K562 (cell line): ENCODE data around the gene SLC1A2. TPM values are rescaled to one million over a fixed set of nuclear protein-coding genes. Genes with fewer than 3 reads are reported as not detected.

Experiments
- ATAC-seq: fragments of 200-7000 bp; cut with Tn5 transposase; 3 replicates; pipeline ENCODE4 v1.9.1; 2020; ENCODE audit warnings: moderate library complexity
- BruUV-seq: library from RNA; stranded (reverse); fragments of 400-500 nt; replicated peaks from 2 replicates; lab custom pipeline; 2021; lab: Mats Ljungman, UMichigan
- CTCF ChIA-PET: fragments of 300-600 bp; formaldehyde crosslinking; extraction: SDS; loops from one replicate; lab custom pipeline; 2021; ENCODE audit warnings: low intra/inter-chr PET ratio; lab: Yijun Ruan, JAX
- POLR2A ChIA-PET: fragments of 300-600, 350-650 bp; sonication (Branson Sonifier 250); formaldehyde crosslinking; extraction: SDS; loops from one replicate; lab custom pipeline; 2021; ENCODE audit warnings: antibody characterized with exemption, inconsistent platforms; lab: Yijun Ruan, JAX
- DNase-seq, 4 experiments: peaks; one replicate each; pipeline versions ENCODE4 v3.0.0 to v3.0.0-alpha.2; 2011 to 2018; ENCODE audit warnings: low spot score in 3 of 4, mixed read lengths in 3 of 4; ENCODE audit errors: extremely low read depth in 1 of 4
- FAIRE-seq: peaks from 2 replicates; lab custom pipeline; 2011; peaks lifted over from hg19 to GRCh38; lab: Jason Lieb, UNC
- H2AFZ ChIP-seq: 2 replicates; pipeline ENCODE4 v1.6.0; 2011; ENCODE audit warnings: low read depth, low read length, control low read depth, inconsistent platforms
- H3K27ac ChIP-seq: fragments of 200-600 bp; 3 replicates; pipeline ENCODE4 v1.8.0; 2011; ENCODE audit warnings: low read depth, mild to moderate bottlenecking, control low read depth, inconsistent platforms, low read length, moderate library complexity, mixed read lengths; ENCODE audit errors: extremely low read depth
- H3K27me3 ChIP-seq, 2 experiments: fragments of 300-600 bp in 1 of 2; 2 replicates in 1 of 2; 3 replicates in 1 of 2; pipeline versions ENCODE4 v1.6.0 to v1.8.0; 2011; ENCODE audit warnings: inconsistent platforms in 2 of 2, low read length in 2 of 2, mild to moderate bottlenecking in 1 of 2, mixed read lengths in 1 of 2, moderate library complexity in 1 of 2; ENCODE audit not compliant: control insufficient read depth in 2 of 2, insufficient read depth in 2 of 2
- H3K36me3 ChIP-seq: fragments of 300-600 bp; 3 replicates; pipeline ENCODE4 v1.8.0; 2011; ENCODE audit warnings: mild to moderate bottlenecking, low read length, inconsistent platforms; ENCODE audit not compliant: control insufficient read depth, insufficient read depth
- H3K4me1 ChIP-seq, 2 experiments: fragments of 200-600 bp in 1 of 2; replicated peaks in 1 of 2; 2 replicates in 1 of 2; 3 replicates in 1 of 2; pipeline versions ENCODE4 v1.5.1 to v1.8.0; 2011; ENCODE audit warnings: inconsistent platforms in 2 of 2, low read length in 2 of 2, mild to moderate bottlenecking in 1 of 2, mixed read lengths in 1 of 2, moderate library complexity in 1 of 2; ENCODE audit not compliant: control insufficient read depth in 2 of 2, insufficient read depth in 2 of 2
- H3K4me2 ChIP-seq: 2 replicates; pipeline ENCODE4 v1.6.1; 2011; ENCODE audit warnings: low read length, control low read depth, inconsistent platforms, mixed read lengths; ENCODE audit not compliant: insufficient read depth
- H3K4me3 ChIP-seq: fragments of 200-600 bp; sonication (generic), shearing (Covaris generic); 2 replicates; pipeline ENCODE4 v1.5.1; 2016; ENCODE audit warnings: control low read depth, inconsistent platforms
- H3K79me2 ChIP-seq: fragments of 200-600 bp; 3 replicates; pipeline ENCODE4 v1.8.0; 2011; ENCODE audit warnings: low read length, inconsistent platforms; ENCODE audit not compliant: control insufficient read depth, insufficient read depth
- H3K9ac ChIP-seq, 2 experiments: 2 replicates each; pipeline versions ENCODE4 v1.6.0 to v1.6.1; 2011; ENCODE audit warnings: low read depth in 2 of 2, low read length in 2 of 2, control low read depth in 1 of 2, inconsistent platforms in 1 of 2, mild to moderate bottlenecking in 1 of 2, mixed read lengths in 1 of 2; ENCODE audit not compliant: insufficient read depth in 1 of 2
- H3K9me1 ChIP-seq: one replicate; pipeline ENCODE4 v1.6.0; 2011; ENCODE audit warnings: inconsistent platforms, mild to moderate bottlenecking, low read length, moderate library complexity; ENCODE audit not compliant: control insufficient read depth, insufficient read depth
- H3K9me3 ChIP-seq: replicated peaks from 2 replicates; pipeline ENCODE4 v1.5.1; 2011; ENCODE audit warnings: low read depth, low read length, inconsistent platforms; ENCODE audit not compliant: control insufficient read depth, insufficient read depth
- H4K20me1 ChIP-seq: replicated peaks from 2 replicates; pipeline ENCODE4 v1.6.1; 2011; ENCODE audit warnings: low read length, inconsistent platforms, mixed read lengths; ENCODE audit not compliant: control insufficient read depth, insufficient read depth
- BCOR ChIP-seq: fragments of 450-650 bp; IDR thresholded peaks from 2 replicates; pipeline ENCODE4 v1.6.1; 2016
- CBX1 ChIP-seq: sonication (generic); IDR thresholded peaks from 2 replicates; pipeline ENCODE4 v1.6.1; 2016; ENCODE audit warnings: antibody characterized with exemption, low read depth, mild to moderate bottlenecking
- CHCHD3 ChIP-seq: fragments of 250-450 bp; sonication (Bioruptor Pico); IDR thresholded peaks from 2 replicates; pipeline ENCODE4 v2.1.2; 2022; ENCODE audit warnings: mild to moderate bottlenecking
- FUS ChIP-seq: fragments of 200-400 bp; formaldehyde crosslinking; optimal IDR thresholded peaks from 2 replicates; pipeline ENCODE3; 2017; ENCODE audit warnings: low read depth, low read length
- GMEB1 ChIP-seq: fragments of 250-450 bp; sonication (Bioruptor Pico); IDR thresholded peaks from 2 replicates; pipeline ENCODE4 v1.4.0; 2020; ENCODE audit warnings: mild to moderate bottlenecking
- HIVEP1 ChIP-seq: fragments of 250-450 bp; sonication (Bioruptor Pico); IDR thresholded peaks from 2 replicates; pipeline ENCODE4 v1.4.0; 2020; ENCODE audit warnings: mild to moderate bottlenecking
- HMBOX1 ChIP-seq: sonication (generic); IDR thresholded peaks from 2 replicates; pipeline ENCODE4 v1.6.1; 2016
- ILK ChIP-seq: fragments of 450-650 bp; IDR thresholded peaks from 2 replicates; pipeline ENCODE4 v1.6.1; 2016; ENCODE audit warnings: missing genetic modification characterization, low read depth, mild to moderate bottlenecking, missing compliant biosample characterization, moderate library complexity, borderline replicate concordance
- PTTG1 ChIP-seq: fragments of 450-650 bp; IDR thresholded peaks from 2 replicates; pipeline ENCODE4 v1.6.1; 2016; ENCODE audit warnings: low read depth, mild to moderate bottlenecking, missing genetic modification characterization, missing compliant biosample characterization
- SMARCB1 ChIP-seq: IDR thresholded peaks from 2 replicates; pipeline ENCODE4 v1.6.1; 2011; ENCODE audit warnings: improper control_type of control experiment, low read depth; ENCODE audit not compliant: insufficient read length
- ZBTB7A ChIP-seq: IDR thresholded peaks from 2 replicates; pipeline ENCODE4 v1.6.1; 2011; ENCODE audit warnings: low read depth, mild to moderate bottlenecking, low read length, moderate library complexity, borderline replicate concordance; ENCODE audit not compliant: control insufficient read depth
- ZNF347 ChIP-seq: fragments of 450-650 bp; formaldehyde crosslinking; IDR thresholded peaks from 2 replicates; pipeline ENCODE4 v1.4.0; 2020; ENCODE audit warnings: low read depth, mild to moderate bottlenecking, moderate library complexity
- WGBS: fragments of 100-300 bp; shearing (Covaris generic); methylation state at CpG from one replicate; pipeline ENCODE4 v1.1.6; 2016; ENCODE audit warnings: low coverage, mixed read lengths; ENCODE audit not compliant: insufficient coverage; ENCODE audit errors: missing lambda C conversion rate; 5-methylcytosine and 5-hydroxymethylcytosine counted together
- in situ Hi-C: fragments of 300-500 bp; cut with MboI; formaldehyde crosslinking; loops from 4 replicates; pipeline ENCODE4 v1.15.0; 2018; ENCODE audit warnings: inconsistent platforms, mixed read lengths
- intact Hi-C: fragments of 100-400 bp; cut with micrococcal nuclease; formaldehyde crosslinking; loops from 2 replicates; pipeline ENCODE4 v1.14.2; 2022
- polyA plus RNA-seq, 8 experiments: library from polyadenylated mRNA; depleted of rRNA in 4 of 8; stranded (reverse) in 5 of 8; unstranded in 3 of 8; fragments of >200 nt; fragmentation: Nextera tagmentation in 2 of 8; fragmentation: Illumina TruSeq in 1 of 8; extraction: Ambion mirVana in 2 of 8; extraction: Trizol in 1 of 8; gene quantifications; 2 replicates each; pipeline versions ENCODE4 v1.2.1 to v1.2.3, GENCODE V29; 2011 to 2014; ENCODE audit warnings: inconsistent platforms in 1 of 8, missing spikeins in 1 of 8
- total RNA-seq, 7 experiments: library from RNA; depleted of rRNA in 6 of 7; stranded (reverse); fragments of >200 nt in 6 of 7; fragmentation: Illumina TruSeq in 2 of 7; extraction: Trizol in 2 of 7; gene quantifications; 2 replicates each; pipeline versions ENCODE4 v1.2.1 to v1.2.3, GENCODE V29; 2011 to 2021; ENCODE audit warnings: low replicate concordance in 1 of 7

Gene SLC1A2
- total and polyA plus RNA-seq, 9 of the 15 experiments (the other 6 are each of a cell fraction or from before 2014, with no cell fraction given), result 0.03 to 0.07 (median 0.04) TPM; not detected in 5

GRCh38 chr11:35334385-35335090 lies 84.8 kb downstream of the SLC1A2 start:
- DNase-seq (no peak), FAIRE-seq (no peak), ATAC-seq (no peak)
- CTCF ChIA-PET, result no interaction called here
- no peak overlapping the region for H3K4me3 ChIP-seq
- no peaks in the 10 kb centered on the region for H4K20me1 ChIP-seq
- in situ Hi-C loops, result no loop called here
- H3K36me3 ChIP-seq, result no peaks in the 10 kb centered on the region
- peaks cover 0 to 12% of the 10 kb centered on the region in 2 experiments; a peak in 2 of 5 replicates for H3K4me1 ChIP-seq
- TF ChIP-seq HMBOX1 (peak; percentile 60; the same call in 1 of the 2 replicates), SMARCB1 (no peak)
- BruUV-seq, result no TSS peak
- no peak overlapping the region for H2AFZ ChIP-seq
- H3K9me3 ChIP-seq, result no peaks in the 10 kb centered on the region
- intact Hi-C loops, result no loop called here
- no peak overlapping the region for H3K9ac ChIP-seq
- H3K27ac ChIP-seq, result no peak overlapping the region
- no peaks in the 10 kb centered on the region for H3K79me2 ChIP-seq
- H3K4me2 ChIP-seq, result no peak overlapping the region
- POLR2A ChIA-PET, result interaction anchor here (0.6 kb wide), 1 partner anchor 12 kb away, joined by 3 read pairs; no protein-coding TSS in a partner anchor
- no peaks in the 10 kb centered on the region for H3K9me1 ChIP-seq
- 3% methylated on average over 5 of the region's 5 CpGs for WGBS
- H3K27me3 ChIP-seq, result no peaks in the 10 kb centered on the region

GRCh38 chr11:35332524-35332923 lies 86.8 kb downstream of the SLC1A2 start:
- Histone ChIP-seq H3K4me3 (no peak overlapping the region), H3K9me3 (no peaks in the 10 kb centered on the region), H3K27me3 (peaks cover 0 to 4% of the 10 kb centered on the region in 2 experiments; a peak in 1 of 5 replicates), H3K27ac (no peak overlapping the region), H3K4me2 (no peak overlapping the region), H3K79me2 (no peaks in the 10 kb centered on the region), H3K9ac (no peak overlapping the region), H3K4me1 (peaks cover 0 to 4% of the 10 kb centered on the region in 2 experiments; a peak in 2 of 5 replicates), H4K20me1 (no peaks in the 10 kb centered on the region), H3K36me3 (no peaks in the 10 kb centered on the region), H2AFZ (no peak overlapping the region), H3K9me1 (no peaks in the 10 kb centered on the region)
- intact Hi-C loops, result no loop called here
- no peak for FAIRE-seq
- in situ Hi-C loops, result no loop called here
- CTCF ChIA-PET, result no interaction called here
- no peak for DNase-seq
- no TSS peak for BruUV-seq
- POLR2A ChIA-PET, result no interaction called here
- ATAC-seq, result no peak
- 7% methylated on average over 2 of the region's 2 CpGs for WGBS
- TF ChIP-seq PTTG1 (tag) (no peak), ZBTB7A (no peak), GMEB1 (CRISPR knock-in tag) (no peak), CHCHD3 (CRISPR knock-in tag) (no peak), FUS (no peak), HIVEP1 (no peak), ILK (tag) (no peak), CBX1 (no peak), ZNF347 (no peak), BCOR (no peak)
